Bladder microvascular endothelial cell (primary cell): Measurements from ENCODE around the gene ARHGAP11A. TPM values are rescaled to one million over a fixed set of nuclear protein-coding genes. Genes with fewer than 3 reads are reported as not detected.

ENCODE experiments used
- total RNA-seq: library from RNA; depleted of rRNA; stranded (reverse); fragments of >200 nt; gene quantifications from 2 replicates; pipeline ENCODE4 v1.2.3, GENCODE V29; 2014

The ARHGAP11A gene
- 13.5 and 15.4 TPM in 2 replicates for total RNA-seq

DNA sequence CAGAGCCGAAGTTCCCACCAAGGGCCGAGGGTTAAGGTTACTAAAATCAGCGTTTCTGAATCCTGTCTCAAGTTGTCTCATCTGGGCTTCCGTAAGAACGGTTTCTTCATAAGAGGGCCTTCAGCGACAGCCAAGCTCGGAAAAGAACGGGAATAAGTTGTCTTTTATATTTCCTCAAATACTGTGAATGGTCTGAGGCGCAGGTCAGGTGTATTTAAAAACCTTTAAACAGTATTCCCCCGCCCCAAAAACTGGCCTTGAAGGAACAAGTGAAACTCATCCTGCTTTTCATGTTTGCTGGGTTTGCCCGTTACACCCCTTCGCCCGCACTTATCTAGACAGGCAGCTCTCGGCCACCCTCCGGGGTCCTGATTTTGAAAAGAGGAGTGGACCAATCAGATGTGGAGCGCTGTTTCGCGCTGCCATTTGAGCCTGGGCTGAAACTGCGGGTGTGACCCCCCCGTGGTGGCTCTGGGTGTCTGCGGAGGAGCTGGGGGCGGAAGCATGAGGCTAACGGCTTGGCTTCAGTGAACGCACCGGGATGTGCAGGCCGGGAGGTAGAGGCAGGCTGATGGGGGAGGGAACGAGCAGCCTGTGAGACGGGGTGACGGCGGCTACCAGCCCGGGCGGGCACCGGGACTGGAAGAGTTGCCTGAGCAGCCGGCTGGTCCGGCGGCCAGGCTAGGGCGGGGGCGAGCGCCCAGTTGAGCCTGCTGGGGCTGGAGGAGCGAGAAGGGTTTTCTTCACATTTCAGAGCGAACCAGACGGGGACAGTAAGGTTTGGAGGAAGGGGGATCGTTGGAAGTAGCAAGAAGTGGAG lies at the start of gene ARHGAP11A:
Gene ARHGAP11A (plus strand): TSS at position 454 of the 820 bp plus-strand sequence. CDS start 708 bp downstream, outside the sequence.

GRCh38 chr15:32593151-32593550 lies 22.2 kb upstream of the ARHGAP11A start, which contains the start of gene GOLGA8N:
TSS of gene GOLGA8N (plus strand) at chr15:32593456.

GRCh38 chr15:32641517-32642059 lies 26.3 kb downstream of the ARHGAP11A start, which contains the start of gene SCG5:
TSS of gene SCG5 (plus strand) at chr15:32641710. CDS start at chr15:32643593, 1,883 bp downstream.

Other genes starting within 250 kb of the ARHGAP11A start
- gene GOLGA8K, start 212.2 kb upstream of the ARHGAP11A start, total RNA-seq, result 0.16 and 0.44 TPM in 2 replicates
- gene GOLGA8O, start 159.9 kb upstream of the ARHGAP11A start, total RNA-seq, result 0.16 and 0.63 TPM in 2 replicates
- 0.49 and 2.6 TPM in 2 replicates for gene GOLGA8N, start 22.0 kb upstream of the ARHGAP11A start, total RNA-seq
- gene SCG5, start 26.2 kb downstream of the ARHGAP11A start, total RNA-seq, result 0.49 and 0.82 TPM in 2 replicates
- 0.06 and 0.16 TPM in 2 replicates for gene GREM1, start 102.5 kb downstream of the ARHGAP11A start, total RNA-seq